GM12878 (cell line): Measurements from ENCODE around the gene ENDOU. TPM values are rescaled to one million over a fixed set of nuclear protein-coding genes. Genes with fewer than 3 reads are reported as not detected.

Experiments
- ATAC-seq: fragments of 200-7000 bp; cut with Tn5 transposase; 3 replicates; pipeline ENCODE4 v1.9.1; 2020; ENCODE audit warnings: mild to moderate bottlenecking, moderate library complexity
- BruUV-seq: library from RNA; stranded (reverse); fragments of 400-500 nt; replicated peaks from 2 replicates; lab custom pipeline; 2021; lab: Mats Ljungman, UMichigan
- CTCF ChIA-PET: fragments of 300-600 bp; sonication (Branson Sonifier 250); formaldehyde crosslinking; extraction: SDS; loops from one replicate; lab custom pipeline; 2021; ENCODE audit warnings: inconsistent platforms; lab: Yijun Ruan, JAX
- POLR2A ChIA-PET: fragments of 350-600 bp; formaldehyde crosslinking; extraction: SDS; loops from one replicate; lab custom pipeline; 2021; ENCODE audit warnings: inconsistent platforms; lab: Charles Lee
- RAD21 ChIA-PET: fragments of 300-600 bp; sonication (Branson Sonifier 250); formaldehyde crosslinking; loops from one replicate; lab custom pipeline; 2023; ENCODE audit warnings: antibody characterized with exemption; ENCODE audit not compliant: unreplicated experiment; lab: Charles Lee
- SMC1A ChIA-PET: fragments of 300-600 bp; sonication (Branson Sonifier 250); formaldehyde crosslinking; loops from one replicate; lab custom pipeline; 2023; ENCODE audit not compliant: unreplicated experiment, uncharacterized antibody; lab: Charles Lee
- DNase-seq: peaks from one replicate; pipeline ENCODE4 v3.0.0-alpha.2; 2011; ENCODE audit warnings: low read depth, low spot score
- FAIRE-seq: peaks from 3 replicates; lab custom pipeline; 2011; peaks lifted over from hg19 to GRCh38; lab: Jason Lieb, UNC
- H2AFZ ChIP-seq: 2 replicates; pipeline ENCODE4 v1.6.0; 2011; ENCODE audit warnings: low read depth, low read length, control low read depth; ENCODE audit not compliant: control insufficient read depth
- H3K27ac ChIP-seq: 2 replicates; pipeline ENCODE4 v1.5.1; 2011; ENCODE audit warnings: control low read depth; ENCODE audit not compliant: control insufficient read depth, insufficient read depth
- H3K27me3 ChIP-seq, 2 experiments: replicated peaks in 1 of 2; 2 replicates each; pipeline versions ENCODE4 v1.6.0 to v1.6.1; 2011; ENCODE audit warnings: low read length in 1 of 2; ENCODE audit not compliant: control insufficient read depth in 2 of 2, insufficient read depth in 2 of 2
- H3K36me3 ChIP-seq, 2 experiments: 2 replicates each; pipeline ENCODE4 v1.5.1; 2011; ENCODE audit warnings: low read length in 1 of 2; ENCODE audit not compliant: control insufficient read depth in 2 of 2, insufficient read depth in 2 of 2
- H3K4me1 ChIP-seq: 2 replicates; pipeline ENCODE4 v1.6.1; 2011; ENCODE audit warnings: mild to moderate bottlenecking, low read length, moderate library complexity, mixed read lengths; ENCODE audit not compliant: control insufficient read depth, insufficient read depth
- H3K4me2 ChIP-seq: 2 replicates; pipeline ENCODE4 v1.6.0; 2011; ENCODE audit warnings: control low read depth; ENCODE audit not compliant: control insufficient read depth, insufficient read depth
- H3K4me3 ChIP-seq: fragments of 200-600 bp; sonication (generic); 2 replicates; pipeline ENCODE4 v1.5.1; 2016
- H3K79me2 ChIP-seq: 2 replicates; pipeline ENCODE4 v1.6.0; 2011; ENCODE audit warnings: low read length; ENCODE audit not compliant: control insufficient read depth, insufficient read depth
- H3K9ac ChIP-seq: 2 replicates; pipeline ENCODE4 v1.8.0; 2011; ENCODE audit warnings: low read length, control low read depth, mixed read lengths; ENCODE audit not compliant: control insufficient read depth, insufficient read depth
- H3K9me3 ChIP-seq: replicated peaks from 3 replicates; pipeline ENCODE4 v1.5.1; 2011; ENCODE audit warnings: mild to moderate bottlenecking, low read length; ENCODE audit not compliant: control insufficient read depth, insufficient read depth
- H4K20me1 ChIP-seq: 2 replicates; pipeline ENCODE4 v1.6.0; 2011; ENCODE audit not compliant: control insufficient read depth, insufficient read depth
- ATF3 ChIP-seq: IDR thresholded peaks from 2 replicates; pipeline ENCODE4 v1.6.1; 2011; ENCODE audit warnings: low read depth, mild to moderate bottlenecking, low read length, moderate library complexity, borderline replicate concordance; ENCODE audit errors: extremely low read depth
- CBFB ChIP-seq: IDR thresholded peaks from 2 replicates; pipeline ENCODE4 v1.6.1; 2016; ENCODE audit warnings: antibody characterized with exemption, low read depth
- EED ChIP-seq: sonication (generic); IDR thresholded peaks from 2 replicates; pipeline ENCODE4 v1.6.1; 2016; ENCODE audit warnings: antibody characterized with exemption, low read depth
- EP300 ChIP-seq, 2 experiments: fragments of 150-350 bp in 1 of 2; IDR thresholded peaks; 2 replicates each; pipeline ENCODE4 v1.6.1; 2011 to 2012; ENCODE audit warnings: low read depth in 2 of 2, low read length in 2 of 2, borderline replicate concordance in 1 of 2, improper control_type of control experiment in 1 of 2, inconsistent platforms in 1 of 2; ENCODE audit not compliant: control insufficient read depth in 1 of 2
- ESRRA ChIP-seq: IDR thresholded peaks from 2 replicates; pipeline ENCODE4 v1.6.1; 2012; ENCODE audit warnings: mild to moderate bottlenecking, low read length, improper control_type of control experiment
- IKZF1 ChIP-seq: fragments of 450-650 bp; conservative IDR thresholded peaks from 2 replicates; pipeline ENCODE4 v1.6.1; 2017; ENCODE audit warnings: antibody characterized with exemption, mild to moderate bottlenecking
- IRF4 ChIP-seq: IDR thresholded peaks from 2 replicates; pipeline ENCODE4 v1.6.1; 2011; ENCODE audit warnings: low read depth, low read length
- LARP7 ChIP-seq: fragments of 450-650 bp; IDR thresholded peaks from 2 replicates; pipeline ENCODE4 v1.6.1; 2017; ENCODE audit warnings: mild to moderate bottlenecking
- MEF2B ChIP-seq: fragments of 450-650 bp; IDR thresholded peaks from 2 replicates; pipeline ENCODE4 v1.6.1; 2018; ENCODE audit warnings: mild to moderate bottlenecking, moderate library complexity; ENCODE audit not compliant: partially characterized antibody, poor library complexity, severe bottlenecking
- MLLT1 ChIP-seq: fragments of 450-650 bp; IDR thresholded peaks from 2 replicates; pipeline ENCODE4 v1.6.1; 2016; ENCODE audit warnings: mild to moderate bottlenecking
- NFXL1 ChIP-seq: fragments of 450-650 bp; IDR thresholded peaks from 2 replicates; pipeline ENCODE4 v1.6.1; 2017; ENCODE audit warnings: antibody characterized with exemption, mild to moderate bottlenecking, borderline replicate concordance
- NR2F1 ChIP-seq: fragments of 450-650 bp; conservative IDR thresholded peaks from 2 replicates; pipeline ENCODE4 v1.6.1; 2017; ENCODE audit warnings: mild to moderate bottlenecking
- PAX5 ChIP-seq: IDR thresholded peaks from 2 replicates; pipeline ENCODE4 v1.6.1; 2011; ENCODE audit warnings: low read depth, low read length, borderline replicate concordance
- POLR2A ChIP-seq: IDR thresholded peaks from 2 replicates; pipeline ENCODE4 v1.6.1; 2011; ENCODE audit warnings: low read depth, mild to moderate bottlenecking, low read length
- RCOR1 ChIP-seq: conservative IDR thresholded peaks from 2 replicates; pipeline ENCODE4 v1.6.1; 2012; ENCODE audit warnings: low read depth, low read length, improper control_type of control experiment
- RUNX3 ChIP-seq: IDR thresholded peaks from 2 replicates; pipeline ENCODE4 v1.6.1; 2012; ENCODE audit warnings: low read length, inconsistent platforms
- TAF1 ChIP-seq: IDR thresholded peaks from 2 replicates; pipeline ENCODE4 v1.6.1; 2011; ENCODE audit warnings: mild to moderate bottlenecking, low read depth, low read length, borderline replicate concordance
- TCF12 ChIP-seq: IDR thresholded peaks from 2 replicates; pipeline ENCODE4 v1.6.1; 2011; ENCODE audit warnings: low read depth, mild to moderate bottlenecking, low read length
- TCF7 ChIP-seq: IDR thresholded peaks from 2 replicates; pipeline ENCODE4 v1.6.1; 2014; ENCODE audit warnings: antibody characterized with exemption, borderline replicate concordance
- ZBTB4 ChIP-seq: fragments of 450-650 bp; formaldehyde crosslinking; IDR thresholded peaks from 2 replicates; pipeline ENCODE4 v1.4.0; 2022; ENCODE audit warnings: mild to moderate bottlenecking, moderate library complexity
- WGBS: methylation state at CpG from one replicate; pipeline ENCODE4 v1.1.6; 2016; ENCODE audit warnings: low lambda C conversion rate; ENCODE audit not compliant: insufficient replicate concordance, insufficient coverage; ENCODE audit errors: missing lambda C conversion rate; 5-methylcytosine and 5-hydroxymethylcytosine counted together
- in situ Hi-C: fragments of 300-500 bp; cut with MboI; formaldehyde crosslinking; loops from 9 replicates; pipeline ENCODE4 v1.14.3; 2018; ENCODE audit warnings: mixed read lengths
- intact Hi-C: fragments of 100-400 bp; cut with micrococcal nuclease; formaldehyde crosslinking; loops from one replicate; pipeline ENCODE4 v1.14.2; 2022; ENCODE audit not compliant: unreplicated experiment
- polyA plus RNA-seq, 11 experiments: library from polyadenylated mRNA; depleted of rRNA in 4 of 11; unstranded in 6 of 11; stranded (reverse) in 5 of 11; fragments of >200 nt; fragmentation: Nextera tagmentation in 4 of 11; fragmentation: Illumina TruSeq in 1 of 11; extraction: Ambion mirVana in 4 of 11; extraction: Trizol in 1 of 11; gene quantifications; 1 replicate in 1 of 11; 2 replicates in 10 of 11; pipeline versions ENCODE4 v1.2.1 to v1.2.3, GENCODE V29; 2011 to 2016; ENCODE audit warnings: inconsistent platforms in 2 of 11, missing spikeins in 2 of 11, low read depth in 1 of 11
- total RNA-seq, 4 experiments: library from RNA; depleted of rRNA in 3 of 4; stranded (reverse); fragments of >200 nt in 3 of 4; fragmentation: Illumina TruSeq in 1 of 4; extraction: Trizol in 1 of 4; gene quantifications; 2 replicates each; pipeline versions ENCODE4 v1.2.1 to v1.2.3, GENCODE V29; 2013 to 2021

Gene ENDOU
- total and polyA plus RNA-seq, 10 of the 15 experiments (the other 5 are each of a cell fraction or from before 2014, with no cell fraction given): 0.03 to 0.17 (median 0.10) TPM; not detected in 4

- intact Hi-C loops: no loop called here
- Histone ChIP-seq H3K4me2 (peak overlapping the region; percentile 31), H3K4me3 (no peak overlapping the region), H3K27me3 (no peaks in the 10 kb centered on the region), H2AFZ (peak overlapping the region; percentile 79), H3K36me3 (no peaks in the 10 kb centered on the region), H3K9ac (peak overlapping the region; percentile 7; the same call in 1 of the 2 replicates), H3K27ac (0 out of 2 replicates have a peak overlapping the region, but pooled peaks have one; percentile 10), H4K20me1 (no peaks in the 10 kb centered on the region), H3K4me1 (peaks cover 25% of the 10 kb centered on the region), H3K79me2 (no peaks in the 10 kb centered on the region), H3K9me3 (no peaks in the 10 kb centered on the region)
- ChIA-PET RAD21 (interaction anchor here (0.8 to 7.8 kb wide), 12 partner anchors 16 to 122 kb away, joined by 3 to 327 read pairs (median 51); partner anchors contain the start of genes ENDOU, RAPGEF3 and RPAP3), SMC1A (interaction anchor here (0.9 to 10.3 kb wide), 11 partner anchors 8 to 224 kb away, joined by 3 to 277 read pairs (median 60); partner anchors contain the start of genes ENDOU, RAPGEF3, RPAP3 and SLC48A1), CTCF (interaction anchor here (0.7 to 10.4 kb wide), 14 partner anchors 8 to 368 kb away, joined by 3 to 814 read pairs (median 61); partner anchors contain the start of genes ENDOU, RAPGEF3, RPAP3 and SLC48A1), POLR2A (interaction anchor here (1.1 to 5.5 kb wide), 5 partner anchors 16 to 28 kb away, joined by 3 to 40 read pairs (median 4); no protein-coding TSS in a partner anchor)
- BruUV-seq: no TSS peak
- 3% methylated on average over 12 of the region's 12 CpGs for WGBS
- 0 out of 2 replicates have a peak, but pooled peaks have one; percentile 26 for TF ChIP-seq CBFB
- TF ChIP-seq RUNX3: peak; percentile 70
- peak; percentile 35 for TF ChIP-seq MEF2B
- peak; percentile 15; the same call in 1 of the 2 replicates for TF ChIP-seq TCF12
- TF ChIP-seq NFXL1: 0 out of 2 replicates have a peak, but pooled peaks have one; percentile 36
- 0 out of 2 replicates have a peak, but pooled peaks have one; percentile 7 for TF ChIP-seq IKZF1
- TF ChIP-seq ESRRA: no peak
- TF ChIP-seq PAX5: peak; percentile 41; the same call in 1 of the 2 replicates
- TF ChIP-seq IRF4: 0 out of 2 replicates have a peak, but pooled peaks have one; percentile 14
- 0 out of 2 replicates have a peak, but pooled peaks have one; percentile 60 for TF ChIP-seq MLLT1
- no peak for TF ChIP-seq LARP7
- TF ChIP-seq TCF7: no peak
- TF ChIP-seq NR2F1: no peak
- no peak for TF ChIP-seq RCOR1
- TF ChIP-seq EP300 (IDR thresholded peaks at IDR 0.05; ENCODE audit: borderline replicate concordance in 1 of 2, control insufficient read depth in 1 of 2, low read depth in 2 of 2, low read length in 2 of 2): 0 out of 4 replicates have a peak, but pooled peaks of 1 of the 2 experiments have one; percentile 30
- 0 out of 2 replicates have a peak, but pooled peaks have one; percentile 23 for TF ChIP-seq TAF1
- peak; percentile 59 for TF ChIP-seq POLR2A
- no peak for TF ChIP-seq EED
- TF ChIP-seq ATF3: no peak
- no peak for TF ChIP-seq ZBTB4 (CRISPR knock-in tag)
- DNase-seq (no peak), ATAC-seq (peak; percentile 72), FAIRE-seq (no peak)
- in situ Hi-C loops: no loop called here
Measured at GRCh38 chr12:47739979-47740378, 14.7 kb upstream of the ENDOU start.
